H9 (cell line): ENCODE results near the gene WARS2. TPM values are rescaled to one million over a fixed set of nuclear protein-coding genes. Genes with fewer than 3 reads are reported as not detected.

Source experiments
- DNase-seq: peaks from one replicate; pipeline ENCODE4 v3.0.0-alpha.2; 2017
- H2AFZ ChIP-seq: one replicate; pipeline ENCODE4 v1.6.1; 2013; ENCODE audit warnings: mild to moderate bottlenecking, low read length, control low read depth, moderate library complexity
- H2AK5ac ChIP-seq: 2 replicates; pipeline ENCODE4 v1.6.1; 2013; ENCODE audit warnings: low read length, control low read depth, mixed read lengths; ENCODE audit not compliant: insufficient read length
- H2BK120ac ChIP-seq: one replicate; pipeline ENCODE4 v1.6.1; 2013; ENCODE audit warnings: low read depth, mild to moderate bottlenecking, low read length, control low read depth, inconsistent platforms; ENCODE audit not compliant: poor library complexity, severe bottlenecking
- H2BK12ac ChIP-seq: 2 replicates; pipeline ENCODE4 v1.6.1; 2013; ENCODE audit warnings: low read length, control low read depth, mixed read lengths, low read depth; ENCODE audit not compliant: insufficient read length
- H2BK15ac ChIP-seq: 2 replicates; pipeline ENCODE4 v1.6.1; 2013; ENCODE audit warnings: low read depth, low read length, control low read depth
- H2BK20ac ChIP-seq: one replicate; pipeline ENCODE4 v1.6.1; 2013; ENCODE audit warnings: low read depth, mild to moderate bottlenecking, low read length, control low read depth, inconsistent platforms; ENCODE audit not compliant: poor library complexity, severe bottlenecking
- H2BK5ac ChIP-seq: 2 replicates; pipeline ENCODE4 v1.6.1; 2013; ENCODE audit warnings: low read length, control low read depth, mixed read lengths; ENCODE audit not compliant: insufficient read length
- H3K14ac ChIP-seq: 2 replicates; pipeline ENCODE4 v1.6.1; 2013; ENCODE audit warnings: low read length, control low read depth; ENCODE audit not compliant: insufficient read depth
- H3K18ac ChIP-seq: 2 replicates; pipeline ENCODE4 v1.6.1; 2013; ENCODE audit warnings: low read depth, mild to moderate bottlenecking, mixed read lengths, low read length, control low read depth; ENCODE audit not compliant: insufficient read length
- H3K23ac ChIP-seq: 2 replicates; pipeline ENCODE4 v1.6.1; 2013; ENCODE audit warnings: low read length, control low read depth, mixed read lengths, low read depth; ENCODE audit not compliant: insufficient read length
- H3K23me2 ChIP-seq: 2 replicates; pipeline ENCODE4 v1.6.1; 2013; ENCODE audit warnings: low read depth, mild to moderate bottlenecking, mixed read lengths, low read length, control low read depth; ENCODE audit not compliant: insufficient read length, poor library complexity, severe bottlenecking
- H3K27ac ChIP-seq: 2 replicates; pipeline ENCODE4 v1.5.1; 2013; ENCODE audit warnings: low read length, control low read depth, mixed read lengths, low read depth; ENCODE audit not compliant: insufficient read length
- H3K27me3 ChIP-seq: 2 replicates; pipeline ENCODE4 v1.6.1; 2013; ENCODE audit warnings: low read length, control low read depth, inconsistent platforms; ENCODE audit not compliant: insufficient read depth
- H3K4ac ChIP-seq: 2 replicates; pipeline ENCODE4 v1.6.1; 2013; ENCODE audit warnings: low read depth, mild to moderate bottlenecking, control low read depth, inconsistent platforms, low read length, moderate library complexity
- H3K4me1 ChIP-seq: 2 replicates; pipeline ENCODE4 v1.6.1; 2013; ENCODE audit warnings: low read length, control low read depth, inconsistent platforms; ENCODE audit not compliant: insufficient read depth
- H3K4me2 ChIP-seq: 2 replicates; pipeline ENCODE4 v1.6.1; 2013; ENCODE audit warnings: low read length, control low read depth, mixed read lengths; ENCODE audit not compliant: insufficient read length, insufficient read depth
- H3K56ac ChIP-seq: 2 replicates; pipeline ENCODE4 v1.6.1; 2013; ENCODE audit warnings: low read depth, mild to moderate bottlenecking, mixed read lengths, low read length, control low read depth; ENCODE audit not compliant: insufficient read length
- H3K79me1 ChIP-seq: 2 replicates; pipeline ENCODE4 v1.6.1; 2013; ENCODE audit warnings: low read depth, mild to moderate bottlenecking, moderate library complexity, low read length, control low read depth, inconsistent platforms; ENCODE audit not compliant: insufficient read depth, poor library complexity, severe bottlenecking
- H3K79me2 ChIP-seq: 2 replicates; pipeline ENCODE4 v1.6.1; 2013; ENCODE audit warnings: low read length, control low read depth, inconsistent platforms; ENCODE audit not compliant: insufficient read depth
- H3K9ac ChIP-seq: 2 replicates; pipeline ENCODE4 v1.6.1; 2013; ENCODE audit warnings: low read length, control low read depth, mixed read lengths; ENCODE audit not compliant: insufficient read length; ENCODE audit errors: extremely low read depth
- H3K9me3 ChIP-seq: one replicate; pipeline ENCODE4 v1.6.1; 2013; ENCODE audit warnings: low read depth, low read length, inconsistent platforms; ENCODE audit not compliant: control insufficient read depth
- H3T11ph ChIP-seq: one replicate; pipeline ENCODE4 v1.6.1; 2013; ENCODE audit warnings: mild to moderate bottlenecking, low read length, control low read depth, inconsistent platforms
- H4K20me1 ChIP-seq: one replicate; pipeline ENCODE4 v1.6.1; 2013; ENCODE audit not compliant: control insufficient read depth, insufficient read length, insufficient read depth
- H4K5ac ChIP-seq: 2 replicates; pipeline ENCODE4 v1.6.1; 2013; ENCODE audit warnings: low read depth, mild to moderate bottlenecking, mixed read lengths, low read length, control low read depth; ENCODE audit not compliant: insufficient read length
- H4K8ac ChIP-seq: replicated peaks from 2 replicates; pipeline ENCODE4 v1.6.1; 2013; ENCODE audit warnings: low read length, control low read depth, mixed read lengths, low read depth; ENCODE audit not compliant: insufficient read length
- H4K91ac ChIP-seq: 2 replicates; pipeline ENCODE4 v1.6.1; 2013; ENCODE audit warnings: low read depth, mild to moderate bottlenecking, moderate library complexity, mixed read lengths, low read length, control low read depth; ENCODE audit not compliant: insufficient read length
- H3K27ac Mint-ChIP-seq, 3 experiments: 2 replicates in 2 of 3; 3 replicates in 1 of 3; pipeline ENCODE4 v1.8.0; 2020 to 2021; ENCODE audit warnings: mixed read lengths in 3 of 3, mild to moderate bottlenecking in 1 of 3, moderate library complexity in 1 of 3
- H3K27me3 Mint-ChIP-seq: 2 replicates; pipeline ENCODE4 v1.8.0; 2021; ENCODE audit warnings: low read depth, mild to moderate bottlenecking, moderate library complexity, mixed read lengths
- H3K36me3 Mint-ChIP-seq, 3 experiments: 2 replicates in 2 of 3; 3 replicates in 1 of 3; pipeline ENCODE4 v1.8.0; 2020 to 2021; ENCODE audit warnings: low read depth in 3 of 3, mixed read lengths in 3 of 3; ENCODE audit not compliant: insufficient read depth in 1 of 3
- H3K4me1 Mint-ChIP-seq, 2 experiments: 2 replicates each; pipeline ENCODE4 v1.8.0; 2020; ENCODE audit warnings: mixed read lengths in 2 of 2
- H3K4me3 Mint-ChIP-seq, 2 experiments: 2 replicates in 1 of 2; 3 replicates in 1 of 2; pipeline ENCODE4 v1.8.0; 2020 to 2021; ENCODE audit warnings: mild to moderate bottlenecking in 2 of 2, mixed read lengths in 2 of 2, moderate library complexity in 1 of 2
- H3K9me3 Mint-ChIP-seq, 2 experiments: 2 replicates in 1 of 2; 3 replicates in 1 of 2; pipeline ENCODE4 v1.8.0; 2020; ENCODE audit warnings: mild to moderate bottlenecking in 2 of 2, mixed read lengths in 2 of 2, moderate library complexity in 1 of 2
- WGBS: extraction: QIAGEN DNeasy Blood & Tissue Kit; methylation state at CpG from one replicate; pipeline ENCODE4 v1.1.7; 2013; ENCODE audit warnings: missing lambda C conversion rate, low lambda C conversion rate, mixed read lengths; ENCODE audit not compliant: insufficient read length; ENCODE audit errors: extremely low coverage; 5-methylcytosine and 5-hydroxymethylcytosine counted together
- total RNA-seq: library from RNA; stranded (reverse); gene quantifications from 2 replicates; pipeline ENCODE4 v1.2.1, GENCODE V29; 2021
- TF ChIP-seq, protein P1 (sequence below): fragments of 200-600 bp; sonication (generic); conservative IDR thresholded peaks from 3 replicates; pipeline ENCODE4 v1.8.0; 2021; ENCODE audit warnings: antibody characterized with exemption, mild to moderate bottlenecking

Gene WARS2
- total RNA-seq, 1 experiment from 2014 or later = 9.7 TPM

DNA sequence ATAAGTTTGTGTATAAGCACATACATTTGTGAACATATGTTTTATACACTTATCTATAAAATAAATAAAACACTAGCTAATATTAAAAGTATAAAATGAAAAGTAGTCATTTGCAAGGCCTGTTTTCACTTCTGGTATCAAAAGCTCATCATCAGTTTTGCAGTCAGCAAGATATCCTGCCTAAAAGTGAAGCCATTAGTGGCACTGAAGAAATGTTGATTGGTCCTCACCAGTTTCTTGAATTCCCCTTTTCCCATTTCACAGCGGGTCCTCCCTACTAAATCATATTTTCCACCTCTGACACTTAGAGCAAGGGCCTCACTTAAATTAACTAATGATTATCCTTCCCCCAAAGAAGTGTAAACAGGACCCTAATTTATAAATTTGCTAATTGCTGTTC lies 159.0 kb downstream of the WARS2 start:
- H2BK120ac ChIP-seq = no peak overlapping the region
- H3K23ac ChIP-seq = no peak overlapping the region
- H3K4me1 Mint-ChIP-seq = peaks cover 39 to 48% of the 10 kb centered on the region in 2 experiments
- H2BK15ac ChIP-seq = no peak overlapping the region
- peaks cover 3% of the 10 kb centered on the region for H3K4me1 ChIP-seq
- H2BK12ac ChIP-seq = no peak overlapping the region
- no peak overlapping the region for H3K4me2 ChIP-seq
- no peak overlapping the region for H3K14ac ChIP-seq
- TF ChIP-seq, protein P1, sequence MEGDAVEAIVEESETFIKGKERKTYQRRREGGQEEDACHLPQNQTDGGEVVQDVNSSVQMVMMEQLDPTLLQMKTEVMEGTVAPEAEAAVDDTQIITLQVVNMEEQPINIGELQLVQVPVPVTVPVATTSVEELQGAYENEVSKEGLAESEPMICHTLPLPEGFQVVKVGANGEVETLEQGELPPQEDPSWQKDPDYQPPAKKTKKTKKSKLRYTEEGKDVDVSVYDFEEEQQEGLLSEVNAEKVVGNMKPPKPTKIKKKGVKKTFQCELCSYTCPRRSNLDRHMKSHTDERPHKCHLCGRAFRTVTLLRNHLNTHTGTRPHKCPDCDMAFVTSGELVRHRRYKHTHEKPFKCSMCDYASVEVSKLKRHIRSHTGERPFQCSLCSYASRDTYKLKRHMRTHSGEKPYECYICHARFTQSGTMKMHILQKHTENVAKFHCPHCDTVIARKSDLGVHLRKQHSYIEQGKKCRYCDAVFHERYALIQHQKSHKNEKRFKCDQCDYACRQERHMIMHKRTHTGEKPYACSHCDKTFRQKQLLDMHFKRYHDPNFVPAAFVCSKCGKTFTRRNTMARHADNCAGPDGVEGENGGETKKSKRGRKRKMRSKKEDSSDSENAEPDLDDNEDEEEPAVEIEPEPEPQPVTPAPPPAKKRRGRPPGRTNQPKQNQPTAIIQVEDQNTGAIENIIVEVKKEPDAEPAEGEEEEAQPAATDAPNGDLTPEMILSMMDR = no peak
- H3K18ac ChIP-seq = no peak overlapping the region
- H2AFZ ChIP-seq = no peak overlapping the region
- no peak overlapping the region for H2BK5ac ChIP-seq
- no peak overlapping the region for H4K5ac ChIP-seq
- no peak overlapping the region for H3T11ph ChIP-seq
- H2AK5ac ChIP-seq = no peak overlapping the region
- peaks cover 2 to 16% of the 10 kb centered on the region in 2 experiments; a peak in 4 of 5 replicates for H3K9me3 Mint-ChIP-seq
- no peak overlapping the region for H4K91ac ChIP-seq
- DNase-seq = no peak
- H3K27me3 Mint-ChIP-seq = peaks cover 100% of the 10 kb centered on the region
- peaks cover 87% of the 10 kb centered on the region for H3K27me3 ChIP-seq
- no peak overlapping the region for H3K4ac ChIP-seq
- H3K23me2 ChIP-seq = peaks cover 6% of the 10 kb centered on the region
- H4K8ac ChIP-seq = no peak overlapping the region
- no peaks in the 10 kb centered on the region; a peak in 1 of 7 replicates for H3K36me3 Mint-ChIP-seq
- no peaks in the 10 kb centered on the region for H3K79me1 ChIP-seq
- H3K79me2 ChIP-seq = no peaks in the 10 kb centered on the region
- no peaks in the 10 kb centered on the region for H3K9me3 ChIP-seq
- H2BK20ac ChIP-seq = no peak overlapping the region
- H3K4me3 Mint-ChIP-seq = no peak overlapping the region
- no peaks in the 10 kb centered on the region for H4K20me1 ChIP-seq
- no CpG with 5 or more reads among the region's 1 CpG for WGBS
- H3K27ac Mint-ChIP-seq = no peak overlapping the region
- no peak overlapping the region for H3K56ac ChIP-seq
- H3K9ac ChIP-seq = no peak overlapping the region
- no peak overlapping the region for H3K27ac ChIP-seq

Other genes with a start within 250 kb of the WARS2 start
- 0.07 TPM in 1 of 2 replicates, not detected in the other for gene TBX15, start 152.3 kb downstream of the WARS2 start, total RNA-seq
- 0.13 and 0.61 TPM in 2 replicates for gene HAO2, start 228.1 kb upstream of the WARS2 start, total RNA-seq